Skeletal muscle satellite cell (primary cell): Measurements from ENCODE around the gene PLP1. TPM values are rescaled to one million over a fixed set of nuclear protein-coding genes. Genes with fewer than 3 reads are reported as not detected.

Experiments used
- H3K27me3 ChIP-seq: 2 replicates; pipeline ENCODE4 v1.7.0; 2013; ENCODE audit warnings: low read length; ENCODE audit not compliant: control insufficient read depth, insufficient read depth
- H3K36me3 ChIP-seq: 2 replicates; pipeline ENCODE4 v1.7.0; 2013; ENCODE audit warnings: mild to moderate bottlenecking, control low read depth, low read length; ENCODE audit not compliant: insufficient read depth
- H3K4me1 ChIP-seq: 2 replicates; pipeline ENCODE4 v1.7.0; 2013; ENCODE audit warnings: low read length; ENCODE audit not compliant: control insufficient read depth, insufficient read depth
- H3K4me2 ChIP-seq: 2 replicates; pipeline ENCODE4 v1.7.0; 2013; ENCODE audit warnings: mild to moderate bottlenecking, low read length
- H3K4me3 ChIP-seq: 2 replicates; pipeline ENCODE4 v1.7.0; 2013; ENCODE audit warnings: low read length
- H3K9ac ChIP-seq: 2 replicates; pipeline ENCODE4 v1.7.0; 2013; ENCODE audit warnings: mild to moderate bottlenecking, low read depth, low read length, moderate library complexity
- H3K9me3 ChIP-seq: replicated peaks from 2 replicates; pipeline ENCODE4 v1.7.0; 2013; ENCODE audit warnings: mild to moderate bottlenecking, control low read depth, low read length
- total RNA-seq: library from RNA; depleted of rRNA; stranded (reverse); fragments of >200 nt; gene quantifications from 2 replicates; pipeline ENCODE4 v1.2.3, GENCODE V29; 2012; rRNA removed

PLP1 gene, protein sequence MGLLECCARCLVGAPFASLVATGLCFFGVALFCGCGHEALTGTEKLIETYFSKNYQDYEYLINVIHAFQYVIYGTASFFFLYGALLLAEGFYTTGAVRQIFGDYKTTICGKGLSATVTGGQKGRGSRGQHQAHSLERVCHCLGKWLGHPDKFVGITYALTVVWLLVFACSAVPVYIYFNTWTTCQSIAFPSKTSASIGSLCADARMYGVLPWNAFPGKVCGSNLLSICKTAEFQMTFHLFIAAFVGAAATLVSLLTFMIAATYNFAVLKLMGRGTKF
- 0.22 and 2.5 TPM in 2 replicates for total RNA-seq

DNA sequence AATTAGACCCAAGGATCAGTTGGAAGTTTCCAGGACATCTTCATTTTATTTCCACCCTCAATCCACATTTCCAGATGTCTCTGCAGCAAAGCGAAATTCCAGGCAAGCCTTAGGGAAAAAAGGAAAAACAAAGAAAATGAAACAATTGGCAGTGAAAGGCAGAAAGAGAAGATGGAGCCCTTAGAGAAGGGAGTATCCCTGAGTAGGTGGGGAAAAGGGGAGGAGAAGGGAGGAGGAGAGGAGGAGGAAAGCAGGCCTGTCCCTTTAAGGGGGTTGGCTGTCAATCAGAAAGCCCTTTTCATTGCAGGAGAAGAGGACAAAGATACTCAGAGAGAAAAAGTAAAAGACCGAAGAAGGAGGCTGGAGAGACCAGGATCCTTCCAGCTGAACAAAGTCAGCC is at the start of gene PLP1:
Gene PLP1, plus strand, starts transcription at position 295 of the 400 bp plus-strand sequence. CDS start 156 bp downstream, outside the sequence.
- H3K27me3 ChIP-seq: peaks cover 28% of the 10 kb centered on the region
- H3K9ac ChIP-seq: no peak within 1 kb of the TSS
- H3K4me3 ChIP-seq: no peak within 1 kb of the TSS
- H3K36me3 ChIP-seq: no peaks in the 10 kb centered on the region
- no peaks in the 10 kb centered on the region for H3K9me3 ChIP-seq
- no peaks in the 10 kb centered on the region for H3K4me1 ChIP-seq
- H3K4me2 ChIP-seq: no peak within 1 kb of the TSS

DNA sequence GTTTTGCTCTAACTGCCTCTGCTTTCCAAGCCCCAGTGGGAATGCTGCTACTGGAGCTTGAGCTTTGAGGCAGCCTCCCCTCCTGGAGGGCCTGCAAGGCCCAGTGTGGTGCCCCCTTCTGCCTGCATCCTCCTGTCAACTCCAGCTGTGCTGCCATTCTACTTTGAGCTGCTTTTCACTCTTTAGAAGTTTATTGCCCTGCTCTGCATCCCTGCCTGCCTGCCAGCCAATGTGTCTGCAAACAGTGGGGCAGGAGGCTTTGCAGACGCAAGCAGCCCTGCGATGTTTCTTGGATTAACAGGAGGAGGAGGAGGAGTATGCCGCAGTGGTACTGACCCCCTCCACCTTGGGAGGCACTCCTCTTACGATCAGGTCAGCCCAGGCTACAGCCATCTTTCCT is 49.5 kb upstream of the PLP1 start:
- no peaks in the 10 kb centered on the region for H3K9me3 ChIP-seq
- no peak overlapping the region for H3K4me3 ChIP-seq
- H3K9ac ChIP-seq: no peak overlapping the region
- no peaks in the 10 kb centered on the region for H3K36me3 ChIP-seq
- peaks cover 27% of the 10 kb centered on the region for H3K4me1 ChIP-seq
- H3K27me3 ChIP-seq: peaks cover 16% of the 10 kb centered on the region
- no peak overlapping the region for H3K4me2 ChIP-seq

DNA sequence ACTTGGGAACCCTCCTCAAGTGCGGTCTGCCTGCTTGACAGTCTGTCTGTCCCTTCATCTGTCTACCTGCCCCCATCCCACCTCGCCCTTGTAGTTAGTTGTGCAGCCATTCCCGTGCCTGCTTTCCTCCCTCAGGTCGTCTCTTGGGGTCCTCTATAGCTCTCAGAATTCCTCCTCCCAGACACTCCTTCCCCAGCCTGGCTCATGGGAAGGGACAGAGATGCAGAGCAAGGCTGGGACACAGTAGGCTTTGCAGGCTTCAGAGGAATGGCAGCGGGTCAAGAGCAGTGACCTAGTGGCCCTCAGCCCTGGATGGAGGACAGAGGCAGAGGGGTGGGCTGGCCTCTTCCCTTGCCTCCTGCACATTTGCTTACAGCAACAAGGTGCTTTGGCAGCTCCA is 47.6 kb upstream of the PLP1 start:
- H3K4me3 ChIP-seq: no peak overlapping the region
- no peaks in the 10 kb centered on the region for H3K36me3 ChIP-seq
- no peaks in the 10 kb centered on the region for H3K9me3 ChIP-seq
- no peak overlapping the region for H3K4me2 ChIP-seq
- no peak overlapping the region for H3K9ac ChIP-seq
- peaks cover 15% of the 10 kb centered on the region for H3K27me3 ChIP-seq
- H3K4me1 ChIP-seq: peaks cover 32% of the 10 kb centered on the region

DNA sequence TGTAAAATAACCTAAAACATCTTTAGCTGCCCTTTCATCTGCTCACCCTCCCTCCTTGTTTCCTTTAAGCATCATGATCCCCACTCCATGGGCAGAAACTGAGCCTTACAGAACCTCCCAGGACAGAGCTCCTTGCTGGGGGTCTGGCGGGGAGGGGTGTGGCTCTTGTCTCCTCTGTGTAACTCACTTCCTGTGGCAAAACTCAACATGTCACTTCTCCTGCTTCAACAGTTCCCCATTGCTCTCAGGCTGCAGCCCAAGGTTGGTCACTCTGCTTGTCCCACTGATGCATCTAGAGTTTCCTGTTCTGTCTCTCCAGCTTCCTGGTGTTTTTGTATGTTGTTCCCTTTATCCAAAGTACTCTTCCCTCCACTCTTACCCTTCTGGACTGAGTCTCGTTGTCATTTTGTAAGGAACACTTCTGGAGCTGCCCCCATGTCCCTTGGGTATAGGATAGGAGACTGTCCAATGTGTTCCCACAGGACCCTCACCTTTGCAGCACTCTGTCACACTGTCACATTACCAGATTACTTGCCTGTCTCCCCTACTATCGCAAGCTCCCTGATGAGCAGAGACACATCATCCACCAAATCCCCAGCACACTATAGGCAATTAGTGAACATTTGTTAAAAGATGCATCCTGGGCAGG is 46.4 kb upstream of the PLP1 start:
- Histone ChIP-seq H3K4me2 (peak overlapping the region; percentile 23), H3K36me3 (no peaks in the 10 kb centered on the region), H3K9me3 (no peaks in the 10 kb centered on the region), H3K4me3 (no peak overlapping the region), H3K4me1 (peaks cover 32% of the 10 kb centered on the region), H3K9ac (peak overlapping the region; percentile 65), H3K27me3 (peaks cover 13% of the 10 kb centered on the region)

GRCh38 chrX:103730796-103731493 is 45.7 kb upstream of the PLP1 start:
- peak overlapping the region; percentile 40 for H3K4me2 ChIP-seq
- no peak overlapping the region for H3K4me3 ChIP-seq
- H3K4me1 ChIP-seq: peaks cover 32% of the 10 kb centered on the region
- peak overlapping the region; percentile 65 for H3K9ac ChIP-seq
- H3K27me3 ChIP-seq: peaks cover 10% of the 10 kb centered on the region
- no peaks in the 10 kb centered on the region for H3K36me3 ChIP-seq
- no peaks in the 10 kb centered on the region for H3K9me3 ChIP-seq

- Histone ChIP-seq H3K9me3 (no peaks in the 10 kb centered on the region), H3K9ac (no peak overlapping the region), H3K4me2 (no peak overlapping the region), H3K4me3 (no peak overlapping the region), H3K27me3 (peaks cover 2% of the 10 kb centered on the region), H3K4me1 (peaks cover 32% of the 10 kb centered on the region), H3K36me3 (no peaks in the 10 kb centered on the region)
Observed at GRCh38 chrX:103733017-103733416, 43.6 kb upstream of the PLP1 start.

DNA sequence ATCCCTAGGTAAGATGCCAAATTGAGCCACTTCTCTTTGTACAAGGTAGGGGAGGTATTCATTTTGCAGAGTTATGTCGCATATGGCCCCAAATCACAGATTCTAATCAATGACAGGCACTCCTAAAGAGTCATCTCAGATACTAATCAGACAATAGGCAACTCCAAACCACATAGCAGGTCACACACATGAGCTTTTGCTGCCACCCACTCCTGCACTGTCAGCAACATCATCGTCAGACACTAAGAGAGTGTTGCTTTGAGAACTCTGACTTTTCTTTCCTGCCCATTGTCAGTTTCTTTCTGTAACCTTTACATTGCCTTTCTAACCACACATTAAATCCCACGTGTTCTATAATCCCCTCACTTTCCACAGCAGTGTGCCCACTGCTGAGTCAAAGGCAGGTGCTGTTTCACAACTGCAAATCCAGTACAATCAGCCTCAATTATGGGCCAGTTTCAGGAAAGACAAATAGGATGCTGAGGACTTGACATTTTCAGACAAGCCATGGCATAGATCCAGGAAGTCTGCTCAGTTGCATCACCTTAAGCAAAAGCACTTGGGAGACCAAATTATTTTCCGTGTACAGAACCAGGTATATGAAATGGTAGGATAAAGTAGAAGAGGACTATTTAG is 42.4 kb upstream of the PLP1 start:
- no peak overlapping the region for H3K9ac ChIP-seq
- no peaks in the 10 kb centered on the region for H3K27me3 ChIP-seq
- peaks cover 32% of the 10 kb centered on the region for H3K4me1 ChIP-seq
- H3K4me2 ChIP-seq: no peak overlapping the region
- no peaks in the 10 kb centered on the region for H3K36me3 ChIP-seq
- no peaks in the 10 kb centered on the region for H3K9me3 ChIP-seq
- H3K4me3 ChIP-seq: no peak overlapping the region

DNA sequence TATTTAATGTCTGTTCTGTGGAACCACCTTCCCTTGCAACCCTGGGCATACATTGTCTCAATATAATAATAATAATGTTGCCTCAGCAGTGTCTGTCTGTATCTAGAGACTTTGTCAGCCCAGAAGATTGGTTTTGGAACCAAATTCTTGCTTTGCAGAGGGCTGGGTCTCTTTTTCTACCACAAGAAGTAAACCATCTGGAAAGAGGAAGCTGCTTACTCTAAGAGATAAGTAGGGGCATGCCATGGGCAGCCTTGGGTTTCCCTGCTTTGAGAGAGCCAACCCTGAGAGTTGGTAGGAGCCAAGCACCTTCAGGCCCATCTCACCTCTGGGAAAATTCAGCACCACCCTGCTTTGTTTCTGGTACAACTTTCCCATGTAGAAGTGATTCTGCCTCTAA is 38.9 kb upstream of the PLP1 start:
- Histone ChIP-seq H3K4me3 (no peak overlapping the region), H3K4me2 (no peak overlapping the region), H3K9me3 (no peaks in the 10 kb centered on the region), H3K9ac (no peak overlapping the region), H3K4me1 (peaks cover 10% of the 10 kb centered on the region), H3K27me3 (no peaks in the 10 kb centered on the region), H3K36me3 (no peaks in the 10 kb centered on the region)

DNA sequence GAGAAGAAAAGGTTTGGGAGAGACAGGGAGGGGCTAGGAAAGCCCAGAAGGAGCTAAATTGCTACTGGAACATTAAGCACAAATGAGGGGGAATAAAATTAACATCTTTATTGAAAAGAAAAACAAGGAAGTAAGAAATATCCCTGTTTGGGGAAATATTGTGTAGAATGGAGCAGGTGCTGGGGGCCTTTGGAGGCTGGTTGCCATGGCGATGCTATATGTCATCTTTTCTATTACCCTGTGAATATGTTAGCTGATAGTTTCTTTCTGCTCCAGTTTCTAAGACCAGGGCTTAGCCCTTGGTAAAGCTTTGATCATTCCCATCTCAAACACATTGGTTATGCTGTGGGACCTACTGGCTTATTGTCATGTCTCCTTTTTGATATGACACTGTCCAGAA is 37.2 kb upstream of the PLP1 start:
- H3K9ac ChIP-seq: no peak overlapping the region
- H3K4me1 ChIP-seq: peaks cover 6% of the 10 kb centered on the region
- no peak overlapping the region for H3K4me2 ChIP-seq
- H3K36me3 ChIP-seq: no peaks in the 10 kb centered on the region
- H3K27me3 ChIP-seq: no peaks in the 10 kb centered on the region
- no peak overlapping the region for H3K4me3 ChIP-seq
- no peaks in the 10 kb centered on the region for H3K9me3 ChIP-seq

DNA sequence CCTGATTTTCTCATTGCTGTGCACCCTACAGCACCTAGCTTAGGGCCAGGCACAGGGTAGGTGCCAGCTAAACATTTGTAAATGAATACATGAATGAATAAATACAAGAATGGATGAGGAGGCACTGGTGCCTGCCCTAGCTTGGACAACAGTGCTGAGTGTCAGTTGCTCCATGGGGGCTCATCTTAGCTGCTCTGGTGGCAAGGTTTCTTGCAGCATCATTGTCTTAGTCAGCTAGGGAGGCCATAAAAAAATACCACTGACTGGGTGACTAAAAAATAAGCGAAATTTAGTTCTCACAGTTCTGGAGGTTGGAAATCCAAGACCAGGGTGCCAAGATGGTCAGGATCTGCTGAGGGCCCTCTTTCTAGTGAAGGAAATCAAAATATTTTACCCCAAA is 34.8 kb upstream of the PLP1 start:
- Histone ChIP-seq H3K4me2 (no peak overlapping the region), H3K4me1 (peaks cover 6% of the 10 kb centered on the region), H3K4me3 (no peak overlapping the region), H3K9me3 (no peaks in the 10 kb centered on the region), H3K27me3 (peaks cover 4% of the 10 kb centered on the region), H3K9ac (no peak overlapping the region), H3K36me3 (no peaks in the 10 kb centered on the region)

DNA sequence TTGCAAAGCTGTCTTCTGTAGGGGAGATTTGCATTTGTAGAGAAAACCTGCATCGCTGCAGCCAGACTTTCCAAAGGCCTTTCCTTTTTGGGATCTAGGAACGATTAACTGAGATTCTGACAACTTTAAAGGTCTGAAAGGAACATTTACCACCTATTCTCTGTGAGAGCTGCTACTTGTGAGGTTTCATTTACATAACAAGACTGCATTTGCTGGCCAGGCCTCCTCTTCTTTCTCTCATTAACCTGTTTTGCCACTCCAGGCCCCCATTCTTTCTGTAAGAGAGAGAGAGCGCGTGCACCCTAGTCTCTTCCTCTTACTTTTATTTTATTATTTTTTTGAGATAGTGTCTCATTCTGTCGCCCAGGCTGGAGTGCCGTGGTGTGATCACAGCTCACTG is 34.3 kb upstream of the PLP1 start:
- H3K27me3 ChIP-seq: peaks cover 7% of the 10 kb centered on the region
- no peak overlapping the region for H3K9ac ChIP-seq
- H3K4me2 ChIP-seq: no peak overlapping the region
- H3K36me3 ChIP-seq: no peaks in the 10 kb centered on the region
- no peak overlapping the region for H3K4me3 ChIP-seq
- peaks cover 6% of the 10 kb centered on the region for H3K4me1 ChIP-seq
- no peaks in the 10 kb centered on the region for H3K9me3 ChIP-seq
